ENCODE measurements around the gene WWC1.

The WWC1 gene

GRCh38 chr5:168317521-168318147, 26.2 kb downstream of the WWC1 start:
- peaks cover 7% of the 10 kb centered on the region for H3K4me1 ChIP-seq (ENCODE audit: low read length)
- H3K36me3 ChIP-seq (replicated peaks; ENCODE audit: insufficient read depth, low read length) = no peaks in the 10 kb centered on the region
- H4K20me1 ChIP-seq (ENCODE audit: insufficient read depth, low read length) = peaks cover 4% of the 10 kb centered on the region; the same call in 1 of the 2 replicates
- peaks cover 6% of the 10 kb centered on the region; the same call in 1 of the 2 replicates for H3F3A ChIP-seq (ENCODE audit: insufficient read depth, low read length)
- H3K27ac ChIP-seq (ENCODE audit: low read length) = no peak overlapping the region
- no peaks in the 10 kb centered on the region for H3K9me3 ChIP-seq (replicated peaks; ENCODE audit: insufficient read depth, low read length)
- DNase-seq = no peak
- H2AFZ ChIP-seq (ENCODE audit: low read length) = no peak overlapping the region
- H3K4me2 ChIP-seq (ENCODE audit: low read depth, low read length) = peak overlapping the region; percentile 11; the same call in 1 of the 2 replicates
- no peak overlapping the region for H3K9ac ChIP-seq (ENCODE audit: low read length)
- H3K9me2 ChIP-seq (replicated peaks; ENCODE audit: insufficient read depth, low read length) = no peaks in the 10 kb centered on the region
- TF ChIP-seq CTCF (IDR thresholded peaks at IDR 0.05; ENCODE audit: low read length) (no peak), EZH2 (optimal IDR thresholded peaks at IDR 0.05; ENCODE audit: low read depth, low read length) (no peak), EZH2phosphoT487 (IDR thresholded peaks at IDR 0.05; ENCODE audit: low read length) (no peak)
- H3K79me2 ChIP-seq (ENCODE audit: low read length) = peaks cover 62% of the 10 kb centered on the region
- H3K27me3 ChIP-seq (replicated peaks; ENCODE audit: insufficient read depth, low read length) = no peaks in the 10 kb centered on the region
- no peak overlapping the region for H3K4me3 ChIP-seq (ENCODE audit: low read length)

- Histone ChIP-seq H3K9me2 (replicated peaks; ENCODE audit: insufficient read depth, low read length) (no peaks in the 10 kb centered on the region), H3F3A (ENCODE audit: insufficient read depth, low read length) (peaks cover 6% of the 10 kb centered on the region; the same call in 1 of the 2 replicates), H4K20me1 (ENCODE audit: insufficient read depth, low read length) (peaks cover 4% of the 10 kb centered on the region; the same call in 1 of the 2 replicates), H3K4me2 (ENCODE audit: low read depth, low read length) (peak overlapping the region; percentile 11; the same call in 1 of the 2 replicates), H3K4me1 (ENCODE audit: low read length) (peaks cover 7% of the 10 kb centered on the region), H3K27ac (ENCODE audit: low read length) (no peak overlapping the region), H3K36me3 (replicated peaks; ENCODE audit: insufficient read depth, low read length) (no peaks in the 10 kb centered on the region), H3K27me3 (replicated peaks; ENCODE audit: insufficient read depth, low read length) (no peaks in the 10 kb centered on the region), H3K79me2 (ENCODE audit: low read length) (peaks cover 60% of the 10 kb centered on the region), H3K9me3 (replicated peaks; ENCODE audit: insufficient read depth, low read length) (no peaks in the 10 kb centered on the region), H2AFZ (ENCODE audit: low read length) (no peak overlapping the region), H3K9ac (ENCODE audit: low read length) (no peak overlapping the region), H3K4me3 (ENCODE audit: low read length) (no peak overlapping the region)
- DNase-seq = peak; percentile 44
- no peak for TF ChIP-seq EZH2 (optimal IDR thresholded peaks at IDR 0.05; ENCODE audit: low read depth, low read length)
- no peak for TF ChIP-seq EZH2phosphoT487 (IDR thresholded peaks at IDR 0.05; ENCODE audit: low read length)
- no peak for TF ChIP-seq CTCF (IDR thresholded peaks at IDR 0.05; ENCODE audit: low read length)
These were observed 26.8 kb downstream of the WWC1 start for GRCh38 chr5:168318240-168318639.

- Histone ChIP-seq H3F3A (ENCODE audit: insufficient read depth, low read length) (peaks cover 6% of the 10 kb centered on the region; the same call in 1 of the 2 replicates), H3K27ac (ENCODE audit: low read length) (no peak overlapping the region), H3K9ac (ENCODE audit: low read length) (no peak overlapping the region), H3K79me2 (ENCODE audit: low read length) (peaks cover 60% of the 10 kb centered on the region), H2AFZ (ENCODE audit: low read length) (no peak overlapping the region), H3K4me1 (ENCODE audit: low read length) (peaks cover 8% of the 10 kb centered on the region), H4K20me1 (ENCODE audit: insufficient read depth, low read length) (peaks cover 4% of the 10 kb centered on the region; the same call in 1 of the 2 replicates), H3K9me3 (replicated peaks; ENCODE audit: insufficient read depth, low read length) (no peaks in the 10 kb centered on the region), H3K27me3 (replicated peaks; ENCODE audit: insufficient read depth, low read length) (no peaks in the 10 kb centered on the region), H3K36me3 (replicated peaks; ENCODE audit: insufficient read depth, low read length) (no peaks in the 10 kb centered on the region), H3K9me2 (replicated peaks; ENCODE audit: insufficient read depth, low read length) (no peaks in the 10 kb centered on the region), H3K4me3 (ENCODE audit: low read length) (no peak overlapping the region), H3K4me2 (ENCODE audit: low read depth, low read length) (no peak overlapping the region)
- no peak for TF ChIP-seq CTCF (IDR thresholded peaks at IDR 0.05; ENCODE audit: low read length)
- DNase-seq = no peak
These were observed 28.3 kb downstream of the WWC1 start for GRCh38 chr5:168319774-168320173.
